Fibroblast of the aortic adventitia (primary cell): ENCODE measurements around the gene GLRA3. TPM values are rescaled to one million over a fixed set of nuclear protein-coding genes. Genes with fewer than 3 reads are reported as not detected.

Experiments used
- DNase-seq: peaks from one replicate; pipeline ENCODE4 v3.0.0-alpha.2; 2010; ENCODE audit warnings: low read depth
- H3K4me3 ChIP-seq: 2 replicates; pipeline ENCODE4 v1.5.1; 2011; ENCODE audit warnings: low read depth, mild to moderate bottlenecking, control low read depth, low read length, moderate library complexity
- total RNA-seq: library from RNA; depleted of rRNA; stranded (reverse); fragments of >200 nt; gene quantifications from 2 replicates; pipeline ENCODE4 v1.2.3, GENCODE V29; 2012; ENCODE audit warnings: low replicate concordance
- TF ChIP-seq, protein P1 (sequence below): IDR thresholded peaks from 2 replicates; pipeline ENCODE4 v1.5.1; 2011; ENCODE audit warnings: mild to moderate bottlenecking, low read length, control low read depth, inconsistent platforms; ENCODE audit not compliant: insufficient read depth

The GLRA3 gene
- total RNA-seq, 1 donor, result not detected

DNA sequence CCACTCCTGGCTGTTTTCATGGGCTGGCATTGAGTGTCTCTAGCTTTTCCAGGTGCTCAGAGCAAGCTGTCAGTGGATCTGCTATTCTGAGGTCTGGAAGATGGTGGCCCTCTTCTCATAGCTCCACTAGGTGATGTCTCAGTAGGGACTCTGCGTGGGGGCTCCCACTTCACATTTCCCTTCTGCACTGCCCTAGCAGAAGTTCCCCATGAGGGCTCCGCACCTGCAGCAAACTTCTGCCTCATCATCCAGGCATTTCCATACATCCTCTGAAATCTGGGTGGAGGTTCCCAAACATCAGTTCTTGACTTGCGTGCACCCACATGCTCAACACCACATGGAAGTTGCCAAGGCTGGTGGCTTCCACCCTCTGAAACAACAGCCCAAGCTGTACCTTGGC, 13.8 kb downstream of the GLRA3 start:
- no peak for DNase-seq
- TF ChIP-seq, protein P1, sequence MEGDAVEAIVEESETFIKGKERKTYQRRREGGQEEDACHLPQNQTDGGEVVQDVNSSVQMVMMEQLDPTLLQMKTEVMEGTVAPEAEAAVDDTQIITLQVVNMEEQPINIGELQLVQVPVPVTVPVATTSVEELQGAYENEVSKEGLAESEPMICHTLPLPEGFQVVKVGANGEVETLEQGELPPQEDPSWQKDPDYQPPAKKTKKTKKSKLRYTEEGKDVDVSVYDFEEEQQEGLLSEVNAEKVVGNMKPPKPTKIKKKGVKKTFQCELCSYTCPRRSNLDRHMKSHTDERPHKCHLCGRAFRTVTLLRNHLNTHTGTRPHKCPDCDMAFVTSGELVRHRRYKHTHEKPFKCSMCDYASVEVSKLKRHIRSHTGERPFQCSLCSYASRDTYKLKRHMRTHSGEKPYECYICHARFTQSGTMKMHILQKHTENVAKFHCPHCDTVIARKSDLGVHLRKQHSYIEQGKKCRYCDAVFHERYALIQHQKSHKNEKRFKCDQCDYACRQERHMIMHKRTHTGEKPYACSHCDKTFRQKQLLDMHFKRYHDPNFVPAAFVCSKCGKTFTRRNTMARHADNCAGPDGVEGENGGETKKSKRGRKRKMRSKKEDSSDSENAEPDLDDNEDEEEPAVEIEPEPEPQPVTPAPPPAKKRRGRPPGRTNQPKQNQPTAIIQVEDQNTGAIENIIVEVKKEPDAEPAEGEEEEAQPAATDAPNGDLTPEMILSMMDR, result no peak

DNA sequence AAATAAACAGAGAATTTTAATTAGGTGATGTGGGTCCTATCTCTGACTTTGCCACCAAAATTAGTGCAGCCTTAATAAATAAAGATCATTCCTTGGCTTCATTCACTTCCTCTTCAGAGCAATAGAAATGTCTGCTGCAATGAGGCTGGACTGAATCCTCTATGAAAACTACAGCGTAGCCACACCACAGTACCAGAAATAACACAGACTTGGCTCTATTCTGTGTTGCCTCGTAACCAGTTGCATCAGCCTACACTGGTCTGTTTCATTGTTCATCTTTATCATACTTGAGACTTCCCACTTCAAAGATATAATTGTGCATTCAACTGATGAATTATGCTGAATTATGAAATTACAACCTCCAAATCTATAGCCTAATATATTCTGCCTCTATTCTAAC, 15.8 kb downstream of the GLRA3 start:
- no peak for DNase-seq
- TF ChIP-seq, protein P1, result no peak
- no peak overlapping the region for H3K4me3 ChIP-seq

More for the DNA sequence above, 13.8 kb downstream of the GLRA3 start:
- no peak overlapping the region for H3K4me3 ChIP-seq

DNA sequence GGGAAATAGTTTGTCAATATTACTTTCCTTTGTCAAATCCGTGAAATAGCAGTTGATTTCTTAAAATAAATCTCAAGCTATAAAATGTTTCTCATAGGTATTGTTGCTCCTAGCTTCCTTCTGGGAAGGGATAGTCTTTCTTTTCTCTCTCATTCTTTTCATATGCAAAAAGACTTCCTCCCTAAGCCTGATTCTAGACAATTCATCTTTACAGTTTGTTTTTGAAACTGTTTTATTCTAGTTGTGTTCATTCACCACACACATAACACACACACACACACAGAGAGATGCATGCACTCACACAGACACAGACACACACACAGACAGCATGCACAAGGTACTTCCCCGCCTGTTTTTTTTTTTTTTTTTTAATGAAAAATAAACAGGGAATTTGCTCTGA, 18.2 kb downstream of the GLRA3 start:
- DNase-seq, result no peak
- TF ChIP-seq, protein P1, result no peak
- no peak overlapping the region for H3K4me3 ChIP-seq

DNA sequence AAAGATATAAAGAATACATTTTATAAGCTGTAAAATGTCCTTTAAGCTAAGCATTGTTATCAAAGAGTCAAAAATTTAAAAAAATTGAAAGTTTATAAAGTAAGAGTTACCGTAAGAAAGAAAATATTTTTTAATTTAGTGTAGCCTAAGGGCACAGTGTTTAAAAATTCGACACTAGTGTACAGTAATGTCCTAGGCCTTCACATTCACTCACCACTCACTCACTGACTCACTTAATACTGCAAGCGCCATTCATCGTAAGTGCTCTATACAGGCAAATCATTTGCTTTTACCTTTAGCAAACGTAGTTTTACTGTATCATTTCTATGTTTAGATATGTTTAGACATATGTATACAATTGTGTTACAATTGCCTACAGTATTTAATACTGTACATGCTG, 20.2 kb downstream of the GLRA3 start:
- TF ChIP-seq, protein P1, result no peak
- DNase-seq, result no peak

DNA sequence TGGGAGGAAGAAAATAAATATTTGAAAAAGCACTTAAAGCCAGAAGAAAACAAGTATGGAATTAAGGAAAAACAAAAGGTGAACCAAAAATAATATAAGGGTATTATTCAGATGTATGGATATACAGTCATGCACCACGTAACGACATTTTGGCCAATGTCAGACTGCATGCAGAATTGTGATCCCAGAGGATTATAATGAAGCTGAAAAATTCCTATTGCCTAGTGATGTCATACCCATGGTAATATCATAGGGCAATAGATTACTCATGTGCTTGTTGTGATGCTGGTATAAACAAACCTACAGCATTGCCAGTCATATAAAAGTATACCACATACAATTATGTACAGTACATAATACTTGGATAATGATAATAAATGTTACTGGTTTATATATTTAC, 20.9 kb downstream of the GLRA3 start:
- DNase-seq, result no peak
- TF ChIP-seq, protein P1, result no peak

More for the DNA sequence above, 20.2 kb downstream of the GLRA3 start:
- H3K4me3 ChIP-seq, result no peak overlapping the region

DNA sequence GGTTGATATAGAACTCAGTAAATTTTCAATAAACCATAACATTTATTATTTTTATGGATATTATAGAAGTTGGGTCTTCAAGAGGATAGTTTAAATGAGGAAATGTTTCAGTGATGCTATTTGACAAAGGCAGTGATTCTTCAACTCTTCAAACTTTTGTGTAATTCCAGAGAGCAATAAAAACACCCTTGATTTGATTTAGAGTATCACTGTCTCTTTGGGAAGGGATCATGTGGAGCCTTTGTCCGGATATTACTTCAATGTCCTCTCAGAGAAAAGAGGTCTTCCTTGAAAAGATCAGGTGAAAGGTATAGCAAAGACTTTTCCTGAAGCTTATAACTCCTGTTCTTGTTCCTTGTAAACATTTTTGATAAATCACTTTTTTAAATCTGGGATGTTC, 23.3 kb downstream of the GLRA3 start:
- H3K4me3 ChIP-seq, result no peak overlapping the region
- TF ChIP-seq, protein P1, result no peak
- no peak for DNase-seq

More for the DNA sequence above, 20.9 kb downstream of the GLRA3 start:
- no peak overlapping the region for H3K4me3 ChIP-seq

DNA sequence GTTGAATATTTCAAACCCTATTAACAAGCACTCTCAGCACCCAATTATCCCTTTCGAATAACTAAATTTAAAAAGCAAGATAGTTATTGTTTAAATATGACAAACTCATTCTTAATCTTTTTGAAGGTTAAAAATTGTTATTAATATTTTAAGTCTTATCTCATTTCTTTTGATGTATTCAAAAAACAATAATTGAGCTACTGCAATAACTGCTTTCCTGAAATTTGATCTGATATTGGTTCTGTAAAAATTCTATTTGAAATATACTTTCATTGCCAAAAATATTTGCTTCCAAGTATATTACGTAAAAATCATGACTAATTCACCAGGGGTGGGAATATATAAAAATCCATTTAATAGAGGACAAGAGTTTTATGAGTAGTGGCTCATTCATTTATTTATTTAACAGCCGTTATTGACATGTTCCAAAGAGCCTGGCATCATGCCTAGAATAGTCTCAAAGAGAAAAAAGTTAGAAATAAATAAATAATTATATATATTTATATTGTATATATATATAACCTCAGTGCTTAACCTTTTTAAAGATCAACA, 34.4 kb downstream of the GLRA3 start:
- TF ChIP-seq, protein P1, result no peak
- no peak for DNase-seq
- H3K4me3 ChIP-seq, result no peak overlapping the region
